Endothelial cell of umbilical vein (primary cell): ENCODE results near the gene CDH22. TPM values are rescaled to one million over a fixed set of nuclear protein-coding genes. Genes with fewer than 3 reads are reported as not detected.

Experiments
- BruUV-seq: library from RNA; stranded (reverse); fragments of 400-500 nt; replicated peaks from 2 replicates; lab custom pipeline; 2021; lab: Mats Ljungman, UMichigan
- CTCF ChIA-PET: fragments of 300-600, 350-600 bp; sonication (Branson Sonifier 250); formaldehyde crosslinking; loops from one replicate; lab custom pipeline; 2021; ENCODE audit warnings: antibody characterized with exemption, inconsistent platforms; lab: Charles Lee
- POLR2A ChIA-PET: fragments of 300-600, 350-600 bp; sonication (Branson Sonifier 250); formaldehyde crosslinking; loops from one replicate; lab custom pipeline; 2021; ENCODE audit warnings: antibody characterized with exemption, inconsistent platforms; lab: Charles Lee
- DNase-seq: peaks from one replicate; pipeline ENCODE4 v3.0.0-alpha.2; 2011; ENCODE audit warnings: low read depth, low spot score
- FAIRE-seq: peaks from 2 replicates; lab custom pipeline; 2011; peaks lifted over from hg19 to GRCh38; lab: Jason Lieb, UNC
- H2AFZ ChIP-seq: 2 replicates; pipeline ENCODE4 v1.6.0; 2012; ENCODE audit warnings: low read depth, low read length, control low read depth, inconsistent platforms
- H3K27ac ChIP-seq: 2 replicates; pipeline ENCODE4 v1.5.1; 2011; ENCODE audit warnings: low read depth, mild to moderate bottlenecking, control low read depth, low read length, moderate library complexity; ENCODE audit not compliant: insufficient read depth
- H3K27me3 ChIP-seq, 2 experiments: 2 replicates each; pipeline versions ENCODE4 v1.6.0 to v1.6.1; 2011; ENCODE audit warnings: low read length in 2 of 2, mixed read lengths in 1 of 2; ENCODE audit not compliant: control insufficient read depth in 2 of 2, insufficient read depth in 2 of 2
- H3K36me3 ChIP-seq, 2 experiments: 2 replicates in 1 of 2; 3 replicates in 1 of 2; pipeline ENCODE4 v1.5.1; 2011; ENCODE audit warnings: low read length in 2 of 2, mild to moderate bottlenecking in 1 of 2, moderate library complexity in 1 of 2; ENCODE audit not compliant: control insufficient read depth in 2 of 2, insufficient read depth in 2 of 2; ENCODE audit errors: extremely low read depth in 1 of 2
- H3K4me1 ChIP-seq: 3 replicates; pipeline ENCODE4 v1.5.1; 2011; ENCODE audit warnings: mild to moderate bottlenecking, low read length; ENCODE audit not compliant: control insufficient read depth, insufficient read depth; ENCODE audit errors: extremely low read depth
- H3K4me2 ChIP-seq: 2 replicates; pipeline ENCODE4 v1.6.1; 2011; ENCODE audit warnings: low read length, control low read depth, mixed read lengths; ENCODE audit not compliant: insufficient read depth
- H3K4me3 ChIP-seq, 3 experiments: fragments of 200-600 bp in 1 of 3; sonication (generic), shearing (Covaris generic) in 1 of 3; replicated peaks in 1 of 3; 2 replicates each; pipeline ENCODE4 v1.5.1; 2011 to 2016; ENCODE audit warnings: control low read depth in 3 of 3, low read length in 3 of 3, mild to moderate bottlenecking in 2 of 3, inconsistent platforms in 1 of 3, low read depth in 1 of 3, moderate library complexity in 1 of 3; ENCODE audit not compliant: insufficient read depth in 1 of 3
- H3K79me2 ChIP-seq: 2 replicates; pipeline ENCODE4 v1.6.0; 2012; ENCODE audit warnings: low read length, inconsistent platforms; ENCODE audit not compliant: control insufficient read depth, insufficient read depth
- H3K9ac ChIP-seq: replicated peaks from 2 replicates; pipeline ENCODE3; 2011; ENCODE audit warnings: low read length, control low read depth; ENCODE audit not compliant: insufficient read depth; ENCODE audit errors: extremely low read depth
- H3K9me1 ChIP-seq: replicated peaks from 3 replicates; pipeline ENCODE4 v1.6.0; 2011; ENCODE audit warnings: mild to moderate bottlenecking, low read length; ENCODE audit not compliant: control insufficient read depth, insufficient read depth; ENCODE audit errors: extremely low read depth
- H3K9me3 ChIP-seq: replicated peaks from 2 replicates; pipeline ENCODE4 v1.5.1; 2012; ENCODE audit warnings: low read length, inconsistent platforms; ENCODE audit not compliant: control insufficient read depth, insufficient read depth
- H4K20me1 ChIP-seq: replicated peaks from 2 replicates; pipeline ENCODE3; 2011; ENCODE audit warnings: mild to moderate bottlenecking, low read length; ENCODE audit not compliant: control insufficient read depth, insufficient read depth; ENCODE audit errors: extremely low read depth
- EZH2 ChIP-seq: IDR thresholded peaks from 2 replicates; pipeline ENCODE4 v1.6.1; 2012; ENCODE audit warnings: borderline replicate concordance, low read depth, mild to moderate bottlenecking, moderate library complexity, low read length, inconsistent platforms; ENCODE audit not compliant: severe bottlenecking
- FOS ChIP-seq: IDR thresholded peaks from 2 replicates; pipeline ENCODE4 v1.6.1; 2011; ENCODE audit warnings: mild to moderate bottlenecking, low read length, moderate library complexity, borderline replicate concordance; ENCODE audit not compliant: insufficient read depth
- GATA2 ChIP-seq: IDR thresholded peaks from 2 replicates; pipeline ENCODE4 v1.7.0; 2011; ENCODE audit warnings: low read depth, mild to moderate bottlenecking, moderate library complexity, mixed read lengths, low read length; ENCODE audit not compliant: insufficient read length, insufficient read depth
- JUN ChIP-seq: IDR thresholded peaks from 2 replicates; pipeline ENCODE4 v1.6.1; 2011; ENCODE audit warnings: borderline replicate concordance, low read depth; ENCODE audit not compliant: insufficient read length, insufficient read depth
- MAX ChIP-seq: IDR thresholded peaks from 2 replicates; pipeline ENCODE4 v1.6.1; 2011; ENCODE audit not compliant: insufficient read depth, insufficient read length
- MYC ChIP-seq: IDR thresholded peaks from one replicate; pipeline ENCODE4 v1.6.1; 2011; ENCODE audit warnings: mild to moderate bottlenecking, low read depth, low read length
- POLR2A ChIP-seq: IDR thresholded peaks from 2 replicates; pipeline ENCODE4 v1.6.1; 2012; ENCODE audit warnings: low read depth, mild to moderate bottlenecking, control low read depth, low read length
- POLR2AphosphoS5 ChIP-seq: IDR thresholded peaks from 2 replicates; pipeline ENCODE4 v1.6.1; 2012; ENCODE audit warnings: low read depth, mild to moderate bottlenecking, control low read depth, low read length, moderate library complexity; ENCODE audit not compliant: insufficient read depth
- dilution Hi-C: fragments of 300-500 bp; cut with MboI; formaldehyde crosslinking; loops from one replicate; pipeline ENCODE4 v1.15.0; 2019; ENCODE audit warnings: low sequenced_read_pairs; ENCODE audit not compliant: extremely low pct_ligation_motif_present
- intact Hi-C: fragments of 100-400 bp; cut with micrococcal nuclease; formaldehyde crosslinking; loops from one replicate; pipeline ENCODE4 v1.10.0; 2022
- polyA plus RNA-seq, 4 experiments: library from polyadenylated mRNA; depleted of rRNA in 3 of 4; stranded (reverse) in 3 of 4; unstranded in 1 of 4; fragments of >200 nt; gene quantifications; 2 replicates each; pipeline versions ENCODE4 v1.2.1 to v1.2.3, GENCODE V29; 2011 to 2012; ENCODE audit warnings: missing spikeins in 1 of 4
- total RNA-seq: library from RNA; stranded (reverse); gene quantifications from 2 replicates; pipeline ENCODE4 v1.2.3, GENCODE V29; 2021
- TF ChIP-seq, protein P1 (sequence below), 2 donors: IDR thresholded peaks; 1 replicate in 1 of 2; 2 replicates in 1 of 2; pipeline ENCODE4 v1.5.1; 2011; ENCODE audit warnings: low read length in 2 of 2, mild to moderate bottlenecking in 2 of 2, moderate library complexity in 2 of 2, control low read depth in 1 of 2, inconsistent platforms in 1 of 2, low read depth in 1 of 2; ENCODE audit not compliant: insufficient read depth in 1 of 2; ENCODE audit errors: extremely low read depth in 1 of 2

The CDH22 gene
- total and polyA plus RNA-seq, 2 donors (not counting 3 experiments of a cell fraction or from before 2014, with no cell fraction given): not detected

GRCh38 chr20:46210672-46211330 lies 97.5 kb downstream of the CDH22 start:
- Histone ChIP-seq H3K9ac (no peak overlapping the region), H4K20me1 (no peaks in the 10 kb centered on the region), H3K9me1 (no peaks in the 10 kb centered on the region), H3K9me3 (no peaks in the 10 kb centered on the region), H3K36me3 (no peaks in the 10 kb centered on the region), H2AFZ (no peak overlapping the region), H3K27me3 (no peaks in the 10 kb centered on the region), H3K79me2 (no peaks in the 10 kb centered on the region), H3K4me2 (no peak overlapping the region), H3K27ac (no peak overlapping the region), H3K4me1 (peaks cover 13% of the 10 kb centered on the region), H3K4me3 (no peak overlapping the region)
- ChIA-PET CTCF (no interaction called here), POLR2A (no interaction called here)
- no peak for TF ChIP-seq MYC
- TF ChIP-seq MAX: no peak
- no peak for TF ChIP-seq JUN
- no peak for TF ChIP-seq POLR2A
- TF ChIP-seq, protein P1, sequence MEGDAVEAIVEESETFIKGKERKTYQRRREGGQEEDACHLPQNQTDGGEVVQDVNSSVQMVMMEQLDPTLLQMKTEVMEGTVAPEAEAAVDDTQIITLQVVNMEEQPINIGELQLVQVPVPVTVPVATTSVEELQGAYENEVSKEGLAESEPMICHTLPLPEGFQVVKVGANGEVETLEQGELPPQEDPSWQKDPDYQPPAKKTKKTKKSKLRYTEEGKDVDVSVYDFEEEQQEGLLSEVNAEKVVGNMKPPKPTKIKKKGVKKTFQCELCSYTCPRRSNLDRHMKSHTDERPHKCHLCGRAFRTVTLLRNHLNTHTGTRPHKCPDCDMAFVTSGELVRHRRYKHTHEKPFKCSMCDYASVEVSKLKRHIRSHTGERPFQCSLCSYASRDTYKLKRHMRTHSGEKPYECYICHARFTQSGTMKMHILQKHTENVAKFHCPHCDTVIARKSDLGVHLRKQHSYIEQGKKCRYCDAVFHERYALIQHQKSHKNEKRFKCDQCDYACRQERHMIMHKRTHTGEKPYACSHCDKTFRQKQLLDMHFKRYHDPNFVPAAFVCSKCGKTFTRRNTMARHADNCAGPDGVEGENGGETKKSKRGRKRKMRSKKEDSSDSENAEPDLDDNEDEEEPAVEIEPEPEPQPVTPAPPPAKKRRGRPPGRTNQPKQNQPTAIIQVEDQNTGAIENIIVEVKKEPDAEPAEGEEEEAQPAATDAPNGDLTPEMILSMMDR (IDR thresholded peaks at IDR 0.05; ENCODE audit: extremely low read depth in 1 of 2, insufficient read depth in 1 of 2, low read depth in 1 of 2, low read length in 2 of 2): no peak
- TF ChIP-seq POLR2AphosphoS5: no peak
- no peak for TF ChIP-seq GATA2
- TF ChIP-seq FOS: no peak
- TF ChIP-seq EZH2: no peak
- no TSS peak for BruUV-seq
- intact Hi-C loops: no loop called here
- dilution Hi-C loops: no loop called here
- FAIRE-seq: no peak
- DNase-seq: no peak
